GM23248 (cell line): ENCODE data around the gene BMPR1B.

Experiments
- EZH2 ChIP-seq: fragments of 200-600 bp; sonication (generic); IDR thresholded peaks from 2 replicates; pipeline ENCODE4 v1.6.1; 2018; ENCODE audit warnings: antibody characterized with exemption, mild to moderate bottlenecking; ENCODE audit not compliant: insufficient read depth, poor library complexity, severe bottlenecking
- EZH2phosphoT487 ChIP-seq: fragments of 200-600 bp; sonication (generic); IDR thresholded peaks from 2 replicates; pipeline ENCODE4 v1.6.1; 2018; ENCODE audit warnings: antibody characterized with exemption, moderate library complexity, mild to moderate bottlenecking, low read depth; ENCODE audit not compliant: insufficient read depth

DNA sequence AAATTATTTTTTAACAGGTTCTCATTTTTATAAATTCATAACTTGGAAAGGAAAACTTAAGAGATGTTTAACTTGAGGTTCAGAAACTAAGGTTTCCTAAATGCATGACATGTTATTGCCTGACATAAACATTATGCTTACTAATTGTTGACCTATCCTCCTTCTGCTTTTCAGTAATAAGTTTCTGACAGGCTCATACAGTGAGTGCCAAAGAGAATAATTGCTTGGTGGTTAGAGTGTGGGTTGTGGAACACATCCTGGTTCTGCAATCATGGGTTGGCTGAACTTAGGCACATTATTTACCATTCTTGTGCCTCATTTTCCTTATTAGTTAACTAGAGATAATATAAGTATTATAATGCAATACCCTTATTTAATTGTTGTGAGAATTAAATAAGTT, 56.5 kb downstream of the BMPR1B start:
- TF ChIP-seq EZH2 (no peak), EZH2phosphoT487 (no peak)
